Measurements from ENCODE around the gene SLC39A2. TPM values are rescaled to one million over a fixed set of nuclear protein-coding genes. Genes with fewer than 3 reads are reported as not detected.

The SLC39A2 gene
- total and polyA plus RNA-seq, 9 of the 15 experiments (the other 6 are each of a cell fraction or from before 2014, with no cell fraction given): 0.06 to 0.09 TPM; not detected in 7

GRCh38 chr14:21024585-21025370, 25.7 kb downstream of the SLC39A2 start, which contains the start of gene NDRG2 (continued):
- TF ChIP-seq ZFPM2 (CRISPR knock-in tag; IDR thresholded peaks at IDR 0.05): no peak
- TF ChIP-seq ZBTB2 (IDR thresholded peaks at IDR 0.05): no peak
- TF ChIP-seq SIRT6 (IDR thresholded peaks at IDR 0.05; ENCODE audit: low read depth, low read length): no peak
- TF ChIP-seq SRF (CRISPR knock-in tag; IDR thresholded peaks at IDR 0.05): no peak
- TF ChIP-seq PHF21A (IDR thresholded peaks at IDR 0.05; ENCODE audit: borderline replicate concordance, low read depth): no peak
- TF ChIP-seq NR2C2 (CRISPR knock-in tag; IDR thresholded peaks at IDR 0.05): no peak
- TF ChIP-seq NR2C2 (tag; IDR thresholded peaks at IDR 0.05): peak; percentile 43
- TF ChIP-seq NFIC (IDR thresholded peaks at IDR 0.05): peak; percentile 20; the same call in 1 of the 2 replicates
- TF ChIP-seq GABPA (tag; conservative IDR thresholded peaks at IDR 0.05; ENCODE audit: low read depth): no peak
- TF ChIP-seq SMARCA5 (IDR thresholded peaks at IDR 0.05): no peak
- no peak for TF ChIP-seq U2AF1 (optimal IDR thresholded peaks at IDR 0.05; ENCODE audit: low read depth, low read length)
- no peak for TF ChIP-seq ZNF586 (CRISPR knock-in tag; conservative IDR thresholded peaks at IDR 0.05)
- TF ChIP-seq EP400 (IDR thresholded peaks at IDR 0.05): peak; percentile 48; the same call in 1 of the 2 replicates
- TF ChIP-seq SMAD4 (CRISPR knock-in tag; conservative IDR thresholded peaks at IDR 0.05): peak; percentile 73
- no peak for TF ChIP-seq MTA1 (IDR thresholded peaks at IDR 0.05; ENCODE audit: borderline replicate concordance)
- no peak for TF ChIP-seq MXI1 (IDR thresholded peaks at IDR 0.05; ENCODE audit: low read depth, low read length)
- no peak for TF ChIP-seq BRF1 (IDR thresholded peaks at IDR 0.05; ENCODE audit: borderline replicate concordance, extremely low read depth, insufficient read length)
- no peak for TF ChIP-seq SRSF1 (IDR thresholded peaks at IDR 0.05; ENCODE audit: low read depth, low read length)
- peak; percentile 25 for TF ChIP-seq RBBP5 (IDR thresholded peaks at IDR 0.05; ENCODE audit: borderline replicate concordance, insufficient read depth, low read length, poor library complexity, severe bottlenecking)
- no peak for TF ChIP-seq BACH1 (tag; IDR thresholded peaks at IDR 0.05)
- no peak for TF ChIP-seq CHD1 (IDR thresholded peaks at IDR 0.05; ENCODE audit: low read length)
- TF ChIP-seq ZNF311 (CRISPR knock-in tag; IDR thresholded peaks at IDR 0.05): no peak
- TF ChIP-seq RREB1 (CRISPR knock-in tag; IDR thresholded peaks at IDR 0.05): 0 out of 2 replicates have a peak, but pooled peaks have one; percentile 39

Data from K562 (cell line).